ENCODE data around the gene MNDA.

The MNDA gene

GRCh38 chr1:158830904-158831507, at the start of gene MNDA:
TSS of gene MNDA (plus strand) at chr1:158831351. CDS start at chr1:158842154, 10,803 bp downstream.
- no peak for DNase-seq (ENCODE audit: low spot score)

DNA sequence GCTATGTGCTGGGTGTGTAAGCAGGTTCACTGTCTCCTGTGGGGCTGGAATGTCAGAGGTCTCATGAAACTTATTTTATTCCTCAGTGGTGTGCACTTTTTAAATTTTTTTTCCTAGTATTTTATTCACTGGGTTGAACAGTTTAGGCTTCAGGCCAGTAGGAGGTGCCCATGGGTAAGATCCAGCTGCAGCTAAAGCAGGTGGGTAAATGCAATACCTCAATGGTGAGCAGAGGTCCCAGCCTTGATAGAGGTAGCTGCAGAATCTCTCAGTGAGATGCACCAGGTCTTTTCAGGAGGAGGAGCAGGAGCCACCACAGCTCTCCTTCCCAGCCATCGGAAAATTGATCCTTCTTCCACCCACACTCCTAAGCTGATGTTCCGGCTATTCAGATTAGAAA, 37.5 kb upstream of the MNDA start:
- DNase-seq (ENCODE audit: low spot score) = no peak

DNA sequence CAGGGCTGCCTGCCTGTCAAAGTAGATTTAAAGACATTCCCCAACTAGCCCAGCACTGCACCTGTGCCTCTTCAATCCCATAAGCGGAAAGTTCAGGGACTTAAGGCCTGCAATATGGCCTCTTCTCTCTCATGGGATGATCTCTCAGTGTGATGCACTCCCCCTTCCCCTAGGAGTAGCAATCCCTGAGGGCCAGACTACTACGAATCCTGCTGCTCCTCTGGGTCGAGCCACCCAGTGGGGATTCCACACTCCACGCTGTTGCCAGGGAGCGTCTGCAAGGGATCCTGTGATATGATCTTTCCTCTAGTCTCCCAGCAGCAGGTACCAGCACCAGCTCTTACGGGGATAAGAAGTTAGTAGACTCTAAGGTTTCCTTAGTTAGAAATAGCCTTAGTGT, 36.9 kb upstream of the MNDA start:
- DNase-seq (ENCODE audit: low spot score) = no peak

- no peak for DNase-seq (ENCODE audit: low spot score)
Observed at GRCh38 chr1:158798531-158798930, 32.6 kb upstream of the MNDA start.

GRCh38 chr1:158799689-158800088, 31.5 kb upstream of the MNDA start:
- DNase-seq (ENCODE audit: low spot score) = no peak

- DNase-seq (ENCODE audit: low spot score) = no peak
Observed at GRCh38 chr1:158800526-158800925, 30.6 kb upstream of the MNDA start.

- no peak for DNase-seq (ENCODE audit: low spot score)
Observed at GRCh38 chr1:158801396-158801795, 29.8 kb upstream of the MNDA start.

- DNase-seq (ENCODE audit: low spot score) = no peak
Observed at GRCh38 chr1:158803678-158804077, 27.5 kb upstream of the MNDA start.

DNA sequence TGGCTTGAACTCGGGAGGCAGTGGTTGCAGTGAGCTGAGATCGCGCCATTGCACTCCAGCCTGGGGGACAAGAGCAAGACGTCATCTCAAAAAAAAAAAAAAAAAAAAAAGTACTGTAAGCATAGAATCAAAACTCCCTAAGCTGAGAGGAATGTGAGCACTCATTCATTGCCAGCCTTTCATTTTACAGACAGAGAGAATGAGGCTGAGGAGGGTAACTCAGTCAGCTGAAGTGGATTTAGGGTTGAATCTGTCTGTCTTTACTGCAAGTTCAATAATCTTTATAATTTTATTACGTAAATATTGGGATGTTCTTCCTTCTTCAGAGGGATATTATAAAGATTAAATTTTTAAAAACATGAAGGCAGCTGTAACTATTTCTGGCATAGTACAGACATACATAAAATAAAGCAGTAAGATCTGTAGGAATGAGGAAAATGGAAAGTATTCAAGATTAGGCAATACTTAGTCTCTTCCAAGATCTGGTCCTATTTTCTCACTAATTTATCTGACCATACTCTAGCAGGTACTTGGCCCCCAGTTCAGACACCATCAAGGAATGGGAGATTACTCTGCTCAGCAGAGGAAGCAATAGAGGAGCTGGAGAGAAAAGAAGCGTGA, 24.1 kb upstream of the MNDA start:
- DNase-seq (ENCODE audit: low spot score) = no peak

GRCh38 chr1:158809256-158809655, 21.9 kb upstream of the MNDA start:
- DNase-seq (ENCODE audit: low spot score) = no peak

DNA sequence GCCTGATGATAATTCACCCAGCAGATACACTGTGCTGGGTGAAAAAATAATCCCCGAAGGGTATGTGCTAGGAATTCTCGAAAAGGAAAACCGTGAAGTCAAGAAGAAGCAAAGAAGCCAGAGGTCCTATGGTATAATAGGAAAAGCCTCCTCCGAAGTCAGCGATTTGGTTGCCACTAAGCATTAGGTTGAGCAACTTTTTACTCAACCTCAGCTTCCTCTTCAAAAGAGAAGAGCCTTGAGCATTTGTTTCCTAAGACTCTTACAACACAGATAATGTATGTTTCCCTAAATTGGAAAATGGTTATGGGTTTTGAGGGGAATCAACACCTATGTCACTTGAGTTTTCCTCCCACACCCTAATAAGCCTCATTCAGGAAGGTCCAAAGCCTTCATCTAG, 21.3 kb upstream of the MNDA start:
- no peak for DNase-seq (ENCODE audit: low spot score)

GRCh38 chr1:158810311-158810710, 20.8 kb upstream of the MNDA start:
- no peak for DNase-seq (ENCODE audit: low spot score)

DNA sequence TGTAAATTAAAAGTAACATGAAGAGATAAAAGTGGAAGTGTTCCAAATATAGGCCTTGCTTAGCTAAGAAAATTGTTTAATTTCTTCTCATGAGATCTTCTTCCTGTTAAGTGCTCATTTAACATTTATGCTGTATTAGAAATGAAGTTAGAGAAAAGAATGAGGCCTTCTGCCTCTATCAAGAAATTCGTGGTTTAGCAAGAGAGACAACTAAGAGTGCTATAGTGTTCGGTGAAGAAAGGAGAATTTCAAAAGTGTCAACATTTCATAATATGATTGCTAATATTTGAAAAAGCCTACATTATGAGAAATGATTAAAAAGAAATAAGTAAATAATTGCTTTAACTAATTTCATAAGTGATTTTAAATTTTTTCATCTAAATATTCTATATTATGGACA, 18.8 kb upstream of the MNDA start:
- DNase-seq (ENCODE audit: low spot score) = no peak

DNA sequence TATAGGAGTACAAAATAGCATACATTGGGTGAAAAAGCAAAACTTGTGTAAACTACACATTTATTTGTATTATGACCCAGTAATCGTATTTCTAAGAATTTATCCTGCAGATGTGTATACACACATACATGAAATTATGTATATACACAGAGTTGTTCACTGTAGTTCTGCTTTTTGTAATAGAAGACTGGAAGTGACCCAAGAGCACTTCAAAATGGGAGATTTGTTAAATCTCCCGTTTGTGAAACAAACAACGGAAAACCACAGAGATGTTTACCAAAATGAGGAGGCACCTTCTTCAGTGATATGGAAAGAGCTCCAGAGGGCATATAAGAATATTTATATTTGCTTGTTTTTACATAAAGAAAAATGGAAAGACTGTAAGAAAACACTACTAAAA, 18.0 kb upstream of the MNDA start:
- DNase-seq (ENCODE audit: low spot score) = no peak

- DNase-seq (ENCODE audit: low spot score) = no peak
Observed at GRCh38 chr1:158814970-158815369, 16.2 kb upstream of the MNDA start.

GRCh38 chr1:158818560-158818959, 12.6 kb upstream of the MNDA start:
- DNase-seq (ENCODE audit: low spot score) = no peak

GRCh38 chr1:158818975-158819431, 12.1 kb upstream of the MNDA start:
- no peak for DNase-seq (ENCODE audit: low spot score)

- DNase-seq (ENCODE audit: low spot score) = no peak
Observed at GRCh38 chr1:158819461-158820443, 11.4 kb upstream of the MNDA start.

GRCh38 chr1:158821723-158822122, 9.4 kb upstream of the MNDA start:
- no peak for DNase-seq (ENCODE audit: low spot score)

- no peak for DNase-seq (ENCODE audit: low spot score)
Observed at GRCh38 chr1:158830074-158830677, 975 bp upstream of the MNDA start.

DNA sequence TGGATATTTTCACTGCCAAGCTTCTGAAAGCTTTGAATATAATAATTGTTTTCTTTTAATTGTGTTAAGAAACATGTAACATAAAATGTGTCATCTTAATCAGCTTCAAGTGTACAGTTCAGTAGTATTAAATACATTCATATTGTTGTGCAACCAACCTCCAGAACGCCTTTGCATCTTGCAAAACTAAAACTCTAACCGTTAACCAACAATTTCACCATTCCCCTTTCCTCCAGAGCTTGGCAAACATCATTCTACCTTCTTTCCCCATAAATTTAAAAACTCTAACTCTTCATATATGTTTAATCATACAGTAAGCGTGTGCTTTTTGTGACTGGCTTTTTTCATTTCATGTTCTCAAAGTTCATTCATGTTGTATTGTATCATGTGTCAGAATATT, 2.1 kb downstream of the MNDA start:
- DNase-seq (ENCODE audit: low spot score) = no peak

DNA sequence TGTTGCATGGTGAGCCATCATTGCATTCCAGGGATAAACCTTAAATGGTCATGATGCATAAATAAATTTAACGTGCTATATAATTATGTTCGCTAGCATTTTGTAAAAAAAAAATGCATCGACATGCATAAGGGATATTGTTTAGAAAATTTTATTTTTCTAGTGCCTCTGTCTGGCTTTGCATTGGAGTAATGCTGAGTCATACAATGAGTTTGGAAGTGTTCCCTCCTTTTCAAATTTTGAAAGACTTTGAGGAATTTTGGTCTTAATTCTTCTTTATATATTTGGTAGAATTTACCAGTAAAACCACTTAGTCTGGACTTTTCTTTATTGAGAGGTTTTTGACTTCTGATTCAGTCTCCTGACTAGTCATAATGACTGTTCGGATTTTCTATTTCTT, 4.9 kb downstream of the MNDA start:
- no peak for DNase-seq (ENCODE audit: low spot score)

GRCh38 chr1:158838660-158839059, 7.5 kb downstream of the MNDA start:
- DNase-seq (ENCODE audit: low spot score) = no peak
